Body of pancreas (tissue), 4 donors: Measurements from ENCODE around the gene LARP4B.

Source experiments
- POLR2A ChIP-seq, 3 donors: fragments of 450-650 bp; IDR thresholded peaks; one replicate each; pipeline ENCODE4 v1.6.1; 2016; ENCODE audit warnings: antibody characterized with exemption in 3 of 3, mild to moderate bottlenecking in 2 of 3
- TF ChIP-seq, protein P1 (sequence below), 7 experiments: fragments of 450-650 bp in 4 of 7; fragments of 200-600 bp in 3 of 7; sonication (generic) in 3 of 7; IDR thresholded peaks; one replicate each; pipeline ENCODE4 v1.5.1; 2016 to 2019; ENCODE audit warnings: antibody characterized with exemption in 7 of 7

DNA sequence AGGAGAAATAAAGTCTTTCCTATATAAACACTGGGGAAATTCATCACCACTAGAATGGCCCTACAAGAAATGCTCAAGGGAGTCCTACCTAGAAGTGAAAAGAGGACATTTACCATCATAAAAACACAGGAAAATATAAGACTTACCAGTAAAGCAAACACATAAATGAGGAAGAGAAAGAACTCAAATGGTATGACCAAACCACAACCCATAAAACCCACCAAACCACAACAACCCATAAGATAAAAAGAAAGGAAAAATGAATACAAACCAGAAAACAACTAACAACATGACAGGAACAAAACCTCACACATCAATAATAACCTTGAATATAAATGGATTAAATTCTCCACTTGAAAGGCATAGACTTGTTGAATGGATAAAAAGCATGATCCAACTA, 170.1 kb downstream of the LARP4B start:
- TF ChIP-seq, protein P1, sequence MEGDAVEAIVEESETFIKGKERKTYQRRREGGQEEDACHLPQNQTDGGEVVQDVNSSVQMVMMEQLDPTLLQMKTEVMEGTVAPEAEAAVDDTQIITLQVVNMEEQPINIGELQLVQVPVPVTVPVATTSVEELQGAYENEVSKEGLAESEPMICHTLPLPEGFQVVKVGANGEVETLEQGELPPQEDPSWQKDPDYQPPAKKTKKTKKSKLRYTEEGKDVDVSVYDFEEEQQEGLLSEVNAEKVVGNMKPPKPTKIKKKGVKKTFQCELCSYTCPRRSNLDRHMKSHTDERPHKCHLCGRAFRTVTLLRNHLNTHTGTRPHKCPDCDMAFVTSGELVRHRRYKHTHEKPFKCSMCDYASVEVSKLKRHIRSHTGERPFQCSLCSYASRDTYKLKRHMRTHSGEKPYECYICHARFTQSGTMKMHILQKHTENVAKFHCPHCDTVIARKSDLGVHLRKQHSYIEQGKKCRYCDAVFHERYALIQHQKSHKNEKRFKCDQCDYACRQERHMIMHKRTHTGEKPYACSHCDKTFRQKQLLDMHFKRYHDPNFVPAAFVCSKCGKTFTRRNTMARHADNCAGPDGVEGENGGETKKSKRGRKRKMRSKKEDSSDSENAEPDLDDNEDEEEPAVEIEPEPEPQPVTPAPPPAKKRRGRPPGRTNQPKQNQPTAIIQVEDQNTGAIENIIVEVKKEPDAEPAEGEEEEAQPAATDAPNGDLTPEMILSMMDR (IDR thresholded peaks at IDR 0.05) = no peak
- TF ChIP-seq POLR2A (IDR thresholded peaks at IDR 0.05) = no peak
